Measurements from ENCODE around the gene CTNNBL1. TPM values are rescaled to one million over a fixed set of nuclear protein-coding genes. Genes with fewer than 3 reads are reported as not detected.

CTNNBL1 gene
- total RNA-seq, 1 donor from 2014 or later: 60.0 TPM

DNA sequence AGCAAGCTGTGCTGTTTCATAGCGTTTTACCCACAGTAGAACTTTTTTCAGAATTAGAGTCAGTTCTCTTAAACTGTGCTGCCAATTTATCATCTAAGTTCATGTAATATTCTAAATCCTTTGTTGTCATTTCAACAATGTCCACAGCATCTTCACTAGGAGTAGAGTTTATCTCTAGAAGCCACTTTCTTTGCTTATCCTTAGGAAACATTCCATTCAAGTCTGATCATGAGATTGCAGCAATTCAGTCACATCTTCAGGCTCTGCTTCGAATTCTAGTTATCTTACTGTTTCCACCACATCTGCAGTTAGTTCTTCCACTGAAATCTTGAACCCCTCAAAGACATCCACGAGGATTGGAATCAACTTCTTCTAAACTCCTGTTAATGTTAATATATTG lies 12.5 kb downstream of the CTNNBL1 start:
- DNase-seq (ENCODE audit: extremely low spot score, unreplicated experiment): no peak
- TF ChIP-seq, protein P1, sequence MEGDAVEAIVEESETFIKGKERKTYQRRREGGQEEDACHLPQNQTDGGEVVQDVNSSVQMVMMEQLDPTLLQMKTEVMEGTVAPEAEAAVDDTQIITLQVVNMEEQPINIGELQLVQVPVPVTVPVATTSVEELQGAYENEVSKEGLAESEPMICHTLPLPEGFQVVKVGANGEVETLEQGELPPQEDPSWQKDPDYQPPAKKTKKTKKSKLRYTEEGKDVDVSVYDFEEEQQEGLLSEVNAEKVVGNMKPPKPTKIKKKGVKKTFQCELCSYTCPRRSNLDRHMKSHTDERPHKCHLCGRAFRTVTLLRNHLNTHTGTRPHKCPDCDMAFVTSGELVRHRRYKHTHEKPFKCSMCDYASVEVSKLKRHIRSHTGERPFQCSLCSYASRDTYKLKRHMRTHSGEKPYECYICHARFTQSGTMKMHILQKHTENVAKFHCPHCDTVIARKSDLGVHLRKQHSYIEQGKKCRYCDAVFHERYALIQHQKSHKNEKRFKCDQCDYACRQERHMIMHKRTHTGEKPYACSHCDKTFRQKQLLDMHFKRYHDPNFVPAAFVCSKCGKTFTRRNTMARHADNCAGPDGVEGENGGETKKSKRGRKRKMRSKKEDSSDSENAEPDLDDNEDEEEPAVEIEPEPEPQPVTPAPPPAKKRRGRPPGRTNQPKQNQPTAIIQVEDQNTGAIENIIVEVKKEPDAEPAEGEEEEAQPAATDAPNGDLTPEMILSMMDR (conservative IDR thresholded peaks at IDR 0.05): no peak
- Mint-ChIP-seq H3K27me3 (no peaks in the 10 kb centered on the region), H3K27ac (no peak overlapping the region), H3K4me3 (no peak overlapping the region), H3K4me1 (ENCODE audit: unreplicated experiment) (peaks cover 5% of the 10 kb centered on the region), H3K36me3 (peaks cover 11% of the 10 kb centered on the region), H3K9me3 (no peaks in the 10 kb centered on the region)

GRCh38 chr20:37711001-37711400 lies 17.2 kb downstream of the CTNNBL1 start:
- Mint-ChIP-seq H3K4me3 (no peak overlapping the region), H3K27ac (peak overlapping the region; percentile 80), H3K4me1 (ENCODE audit: unreplicated experiment) (peaks cover 28% of the 10 kb centered on the region), H3K9me3 (no peaks in the 10 kb centered on the region), H3K36me3 (peaks cover 20% of the 10 kb centered on the region), H3K27me3 (no peaks in the 10 kb centered on the region)
- TF ChIP-seq, protein P1 (conservative IDR thresholded peaks at IDR 0.05): no peak
- no peak for DNase-seq (ENCODE audit: extremely low spot score, unreplicated experiment)

DNA sequence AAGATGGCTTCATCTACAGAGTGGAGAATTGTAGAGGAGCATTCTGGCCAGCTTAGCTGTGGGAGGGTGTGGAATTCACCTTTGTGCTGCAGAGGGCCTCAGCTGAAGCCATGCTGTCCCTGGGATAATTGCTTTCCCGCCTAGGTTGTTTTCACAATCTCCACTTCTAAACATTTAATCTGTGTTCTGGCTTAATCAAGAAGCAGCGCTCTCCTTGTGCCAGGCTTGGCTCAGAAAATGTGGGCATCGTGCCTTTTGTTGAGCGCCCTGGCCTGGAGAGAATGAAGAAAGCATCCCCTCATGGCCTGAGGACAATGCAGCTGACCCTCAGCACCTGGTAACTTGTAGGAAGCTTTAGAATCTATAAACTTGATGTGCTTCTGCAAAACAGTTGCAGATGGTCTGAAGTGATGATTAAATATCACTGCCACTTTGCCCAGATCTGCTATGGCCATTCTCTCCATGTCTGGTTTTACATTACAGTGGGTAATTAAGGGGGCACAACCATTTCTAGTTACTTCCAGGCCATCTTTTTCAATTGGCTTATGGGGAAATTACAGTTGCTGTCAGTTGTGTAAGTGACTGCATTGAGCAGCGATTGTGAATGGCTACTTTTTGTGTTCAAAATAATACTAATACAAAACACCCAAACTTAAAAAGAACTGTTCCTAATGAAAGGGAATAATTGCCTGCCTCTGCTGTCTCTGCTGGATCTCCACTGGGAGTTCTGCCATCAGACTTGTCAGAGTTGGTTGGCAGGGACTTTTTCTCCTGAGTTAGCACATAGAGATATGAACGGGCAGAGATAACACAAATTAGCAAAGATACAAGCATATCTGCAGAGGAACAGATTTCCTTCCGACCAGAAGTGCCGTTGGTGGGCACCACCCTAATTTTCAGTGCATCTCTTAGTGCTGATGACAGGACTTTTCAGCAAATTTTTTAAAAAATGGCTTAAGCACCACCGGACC lies 18.4 kb downstream of the CTNNBL1 start:
- peak overlapping the region; percentile 80 for H3K27ac Mint-ChIP-seq
- H3K27me3 Mint-ChIP-seq: no peaks in the 10 kb centered on the region
- no peak for DNase-seq (ENCODE audit: extremely low spot score, unreplicated experiment)
- H3K9me3 Mint-ChIP-seq: no peaks in the 10 kb centered on the region
- peaks cover 28% of the 10 kb centered on the region for H3K4me1 Mint-ChIP-seq (ENCODE audit: unreplicated experiment)
- no peak overlapping the region for H3K4me3 Mint-ChIP-seq
- TF ChIP-seq, protein P1 (conservative IDR thresholded peaks at IDR 0.05): no peak
- H3K36me3 Mint-ChIP-seq: peaks cover 19% of the 10 kb centered on the region

DNA sequence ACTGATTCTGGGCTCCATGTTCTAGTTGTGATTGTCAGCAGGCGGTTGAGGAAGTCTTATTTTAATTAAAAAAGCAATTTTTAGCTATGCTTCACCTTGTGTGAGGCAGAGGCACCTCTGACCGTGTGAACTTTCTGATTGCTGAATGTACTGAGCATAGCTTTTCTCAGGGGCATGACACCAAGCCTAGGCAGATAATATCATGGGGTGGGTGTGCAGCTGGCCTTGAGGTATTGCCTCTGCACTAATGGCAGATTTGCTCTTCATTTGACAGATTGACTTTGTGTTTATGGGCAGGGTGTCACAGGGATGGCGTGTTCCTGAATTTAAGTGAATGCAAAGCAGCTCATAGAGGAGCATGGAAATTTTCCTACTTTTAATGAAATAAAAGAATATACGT lies 19.6 kb downstream of the CTNNBL1 start:
- no peaks in the 10 kb centered on the region for H3K27me3 Mint-ChIP-seq
- no peaks in the 10 kb centered on the region for H3K9me3 Mint-ChIP-seq
- no peak overlapping the region for H3K4me3 Mint-ChIP-seq
- TF ChIP-seq, protein P1 (conservative IDR thresholded peaks at IDR 0.05): no peak
- H3K4me1 Mint-ChIP-seq (ENCODE audit: unreplicated experiment): peaks cover 28% of the 10 kb centered on the region
- no peak overlapping the region for H3K27ac Mint-ChIP-seq
- H3K36me3 Mint-ChIP-seq: peaks cover 12% of the 10 kb centered on the region
- no peak for DNase-seq (ENCODE audit: extremely low spot score, unreplicated experiment)

DNA sequence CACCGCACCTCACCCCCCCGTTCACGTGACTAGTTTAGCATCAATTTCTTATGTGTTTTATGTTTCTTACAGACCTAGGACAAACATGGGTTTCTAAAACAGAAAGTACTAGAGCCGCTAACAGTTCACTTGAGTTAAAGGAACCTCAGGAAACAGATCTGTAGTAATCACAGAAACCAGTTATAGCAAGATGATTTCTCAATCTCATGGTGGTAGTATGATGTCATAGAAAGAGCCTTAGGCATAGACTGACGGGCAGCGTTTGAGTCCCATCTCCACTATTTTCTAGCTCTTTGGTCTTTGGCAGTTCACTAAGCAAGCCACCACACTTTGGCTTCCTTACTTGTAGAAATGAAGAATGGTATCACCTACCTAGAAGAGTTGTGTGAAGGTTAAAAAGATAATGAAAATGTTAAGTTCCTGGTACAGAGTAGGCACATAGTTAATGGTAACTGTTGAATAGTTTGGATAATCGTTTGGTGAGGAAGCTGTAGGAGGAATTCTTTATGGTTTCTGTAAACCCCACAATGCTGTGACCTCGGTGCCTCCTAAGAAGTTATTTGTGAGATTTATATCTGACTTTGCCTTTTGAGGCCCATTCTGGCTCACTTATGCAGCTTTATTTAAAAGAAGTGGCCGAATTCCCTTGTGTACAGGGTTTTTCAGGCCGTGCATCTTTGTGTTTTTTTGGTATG lies 21.3 kb downstream of the CTNNBL1 start:
- peaks cover 12% of the 10 kb centered on the region for H3K36me3 Mint-ChIP-seq
- peaks cover 28% of the 10 kb centered on the region for H3K4me1 Mint-ChIP-seq (ENCODE audit: unreplicated experiment)
- no peak overlapping the region for H3K4me3 Mint-ChIP-seq
- H3K9me3 Mint-ChIP-seq: no peaks in the 10 kb centered on the region
- DNase-seq (ENCODE audit: extremely low spot score, unreplicated experiment): no peak
- no peak overlapping the region for H3K27ac Mint-ChIP-seq
- no peaks in the 10 kb centered on the region for H3K27me3 Mint-ChIP-seq
- TF ChIP-seq, protein P1 (conservative IDR thresholded peaks at IDR 0.05): no peak

Data from type B pancreatic cell (in vitro differentiated cells).